ENCODE measurements around the gene ZNF598. TPM values are rescaled to one million over a fixed set of nuclear protein-coding genes. Genes with fewer than 3 reads are reported as not detected.

The ZNF598 gene
- total RNA-seq, 2 donors from 2014 or later, result 45.4 to 64.3 TPM

GRCh38 chr16:2040041-2040786, 30.6 kb upstream of the ZNF598 start:
- Histone ChIP-seq H3K9me3 (no peaks in the 10 kb centered on the region), H3K36me3 (no peaks in the 10 kb centered on the region), H3K4me3 (no peak overlapping the region), H3K9ac (ENCODE audit: low read depth in 2 of 2, low read length in 2 of 2) (peak overlapping the region; percentile 52), H3K27me3 (no peaks in the 10 kb centered on the region), H3K4me1 (peaks cover 59% of the 10 kb centered on the region), H3K27ac (peak overlapping the region; percentile 85)
- TF ChIP-seq CTCF (IDR thresholded peaks at IDR 0.05), result no peak
- peak; percentile 32 for DNase-seq
- intact Hi-C loops (cut with DNase I), result no loop called here

GRCh38 chr16:2039274-2040031, 29.8 kb upstream of the ZNF598 start:
- intact Hi-C loops (cut with DNase I), result no loop called here

DNA sequence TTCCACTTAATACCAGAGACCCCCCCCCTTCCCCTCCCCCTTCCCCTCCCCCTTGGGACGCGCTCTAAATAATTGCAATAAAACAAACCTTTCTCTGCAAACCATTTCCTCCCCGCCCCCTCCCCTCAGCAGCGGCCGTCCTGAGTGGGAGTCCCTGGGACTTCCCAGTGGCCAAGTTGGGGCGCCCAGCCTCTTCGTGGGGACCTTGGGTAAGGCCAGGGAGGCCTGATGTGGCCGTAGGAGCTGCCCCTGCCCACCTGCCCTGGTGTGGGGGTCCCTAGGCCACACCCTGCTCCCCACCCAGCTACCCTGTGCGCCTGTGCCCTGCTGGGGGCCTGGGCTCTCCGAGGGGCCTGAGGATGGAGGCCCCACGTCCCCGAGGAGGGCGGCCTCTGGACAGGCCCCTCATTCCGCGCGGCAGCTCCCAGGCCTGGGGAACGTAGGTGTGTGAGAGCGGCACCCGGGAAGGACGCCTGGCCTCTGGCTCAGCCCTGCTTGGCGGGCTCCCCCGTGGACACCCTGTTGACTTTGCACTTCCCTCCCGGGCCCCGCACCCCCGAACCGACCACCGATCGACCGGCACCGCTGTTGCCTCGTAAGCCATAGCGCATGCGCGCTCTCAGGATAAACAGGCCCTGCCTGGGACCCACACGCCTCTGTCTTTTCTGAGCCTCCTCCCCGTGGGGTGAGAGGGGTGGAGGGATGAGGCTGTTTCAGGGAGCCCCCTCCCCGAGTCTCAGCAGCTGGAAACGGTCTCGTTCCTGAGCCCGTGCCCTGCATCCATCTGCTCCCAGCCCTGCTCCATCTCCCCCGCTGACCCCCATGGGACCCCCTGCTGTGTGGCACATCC, 29.0 kb upstream of the ZNF598 start:
- no peaks in the 10 kb centered on the region for H3K27me3 ChIP-seq
- H3K9ac ChIP-seq (ENCODE audit: low read depth in 2 of 2, low read length in 2 of 2), result peak overlapping the region; percentile 30 to 52
- no peaks in the 10 kb centered on the region for H3K9me3 ChIP-seq
- no peaks in the 10 kb centered on the region for H3K36me3 ChIP-seq
- no peak for TF ChIP-seq CTCF (IDR thresholded peaks at IDR 0.05)
- peak; percentile 49 for DNase-seq
- intact Hi-C loops (cut with DNase I), result no loop called here
- H3K27ac ChIP-seq, result peak overlapping the region; percentile 85
- no peak overlapping the region for H3K4me3 ChIP-seq
- peaks cover 48% of the 10 kb centered on the region for H3K4me1 ChIP-seq

More at GRCh38 chr16:2039274-2040031, 29.8 kb upstream of the ZNF598 start:
- Histone ChIP-seq H3K9ac (ENCODE audit: low read depth in 2 of 2, low read length in 2 of 2) (peak overlapping the region; percentile 30 to 52), H3K36me3 (no peaks in the 10 kb centered on the region), H3K4me3 (no peak overlapping the region), H3K9me3 (no peaks in the 10 kb centered on the region), H3K27ac (peak overlapping the region; percentile 85), H3K27me3 (no peaks in the 10 kb centered on the region), H3K4me1 (peaks cover 57% of the 10 kb centered on the region)
- no peak for TF ChIP-seq CTCF (IDR thresholded peaks at IDR 0.05)
- DNase-seq, result peak; percentile 79

- DNase-seq, result no peak
- H3K9ac ChIP-seq (ENCODE audit: low read depth in 2 of 2, low read length in 2 of 2), result peak overlapping the region; percentile 44 to 55
- intact Hi-C loops (cut with DNase I), result no loop called here
- H3K9me3 ChIP-seq, result no peaks in the 10 kb centered on the region
- no peaks in the 10 kb centered on the region for H3K27me3 ChIP-seq
- H3K36me3 ChIP-seq, result no peaks in the 10 kb centered on the region
- H3K4me3 ChIP-seq, result no peak overlapping the region
- peaks cover 46% of the 10 kb centered on the region for H3K4me1 ChIP-seq
- peak overlapping the region; percentile 85 for H3K27ac ChIP-seq
- no peak for TF ChIP-seq CTCF (IDR thresholded peaks at IDR 0.05)
Observed at GRCh38 chr16:2037647-2038381, 28.2 kb upstream of the ZNF598 start.
